Cardiac fibroblast (primary cell): ENCODE results near the gene GNGT2.
A peak's percentile ranks its signal among the peaks of the same experiment; 100 is the strongest.

Source experiments
- DNase-seq, 2 donors: peaks; one replicate each; pipeline versions ENCODE4 v3.0.0 to v3.0.0-alpha.2; 2010; ENCODE audit warnings: low read depth in 2 of 2
- H3K4me3 ChIP-seq, 2 donors: replicated peaks in 1 of 2; 1 replicate in 1 of 2; 2 replicates in 1 of 2; pipeline ENCODE4 v1.5.1; 2011; ENCODE audit warnings: low read depth in 2 of 2, low read length in 2 of 2, mild to moderate bottlenecking in 2 of 2, moderate library complexity in 1 of 2
- CTCF ChIP-seq: IDR thresholded peaks from one replicate; pipeline ENCODE4 v1.5.1; 2011; ENCODE audit warnings: low read depth, mild to moderate bottlenecking, low read length, inconsistent platforms

GNGT2 gene

GRCh38 chr17:49241040-49241439 is 30.7 kb upstream of the GNGT2 start:
- no peak overlapping the region for H3K4me3 ChIP-seq
- no peak for DNase-seq
- no peak for TF ChIP-seq CTCF

- H3K4me3 ChIP-seq = no peak overlapping the region
- TF ChIP-seq CTCF = no peak
- no peak for DNase-seq
Measured at GRCh38 chr17:49240619-49241018, 30.2 kb upstream of the GNGT2 start.

- DNase-seq = no peak
- TF ChIP-seq CTCF = no peak
- H3K4me3 ChIP-seq = no peak overlapping the region
Measured at GRCh38 chr17:49239963-49240362, 29.6 kb upstream of the GNGT2 start.

- no peak for TF ChIP-seq CTCF
- H3K4me3 ChIP-seq = no peak overlapping the region
- no peak for DNase-seq
Measured at GRCh38 chr17:49235896-49236295, 25.5 kb upstream of the GNGT2 start.

- no peak for TF ChIP-seq CTCF
- DNase-seq = no peak
- no peak overlapping the region for H3K4me3 ChIP-seq
Measured at GRCh38 chr17:49234509-49235080, 24.2 kb upstream of the GNGT2 start.

GRCh38 chr17:49231563-49231894 is 21.2 kb upstream of the GNGT2 start:
- H3K4me3 ChIP-seq = no peak overlapping the region
- no peak for DNase-seq
- no peak for TF ChIP-seq CTCF

- H3K4me3 ChIP-seq = peak within 1 kb of the TSS; percentile 67 to 78
- peak; percentile 78 to 83 for DNase-seq
- no peak for TF ChIP-seq CTCF
Measured at GRCh38 chr17:49230636-49231562, 20.5 kb upstream of the GNGT2 start, which contains the start of gene PHOSPHO1. Gene PHOSPHO1, minus strand, starts transcription at chr17:49230787. Its CDS starts 4,096 bp downstream, at chr17:49226691.
